ENCODE data around the gene TRIM7. TPM values are rescaled to one million over a fixed set of nuclear protein-coding genes. Genes with fewer than 3 reads are reported as not detected.
A peak's percentile ranks its signal among the peaks of the same experiment; 100 is the strongest.

Gene TRIM7
- total RNA-seq, 3 donors from 2014 or later: 1.5 to 3.9 (median 3.2) TPM

DNA sequence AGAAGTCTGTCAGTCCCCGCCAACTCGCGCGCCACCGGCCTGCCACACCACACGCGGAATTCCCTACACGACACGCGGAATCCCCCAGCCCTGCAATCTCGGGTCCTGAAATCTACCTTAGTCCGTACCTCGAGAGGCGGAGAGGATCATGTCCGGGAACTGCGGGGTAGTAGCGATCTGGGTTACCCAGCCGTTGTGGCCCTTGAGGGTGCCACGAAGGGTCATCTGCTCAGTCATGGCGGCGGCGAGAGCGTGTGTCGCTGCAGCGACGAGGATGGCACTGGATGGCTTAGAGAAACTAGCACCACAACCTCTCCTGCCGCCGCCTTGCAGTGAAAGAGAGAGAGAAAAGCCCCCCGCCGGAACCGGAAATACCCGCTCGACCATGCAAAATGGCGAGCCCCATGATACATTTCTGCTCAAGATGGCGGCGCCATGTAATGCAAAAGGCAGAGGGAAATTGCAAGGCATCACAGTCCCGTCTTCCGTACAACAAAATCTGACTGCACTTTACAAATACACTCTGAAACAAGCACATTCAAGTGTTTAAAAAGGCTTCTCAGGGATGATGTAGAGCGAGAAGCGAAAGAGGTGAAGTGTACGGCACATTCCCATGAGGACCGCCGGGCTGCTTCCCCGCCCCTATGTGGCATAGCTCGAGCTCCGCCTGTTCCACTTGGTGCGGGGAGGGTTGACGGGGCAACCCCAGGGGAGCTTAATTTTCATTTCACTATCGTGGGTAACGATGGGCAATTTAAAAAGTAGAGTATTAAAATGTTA is 38.8 kb upstream of the TRIM7 start, which contains the start of gene RACK1:
Gene RACK1 (minus strand): TSS at position 343 of the 780 bp plus-strand sequence. CDS start 106 bp downstream, at position 237.
- Histone ChIP-seq H3K9me3 (no peaks in the 10 kb centered on the region), H3K4me1 (ENCODE audit: low read depth) (peaks cover 31% of the 10 kb centered on the region), H3K4me3 (peak within 1 kb of the TSS; percentile 64), H3K36me3 (ENCODE audit: low read depth) (peaks cover 4% of the 10 kb centered on the region)
- peak; percentile 71 for ATAC-seq
- intact Hi-C loops (cut with DNase I, micrococcal nuclease): no loop called here
- TF ChIP-seq, protein P1, sequence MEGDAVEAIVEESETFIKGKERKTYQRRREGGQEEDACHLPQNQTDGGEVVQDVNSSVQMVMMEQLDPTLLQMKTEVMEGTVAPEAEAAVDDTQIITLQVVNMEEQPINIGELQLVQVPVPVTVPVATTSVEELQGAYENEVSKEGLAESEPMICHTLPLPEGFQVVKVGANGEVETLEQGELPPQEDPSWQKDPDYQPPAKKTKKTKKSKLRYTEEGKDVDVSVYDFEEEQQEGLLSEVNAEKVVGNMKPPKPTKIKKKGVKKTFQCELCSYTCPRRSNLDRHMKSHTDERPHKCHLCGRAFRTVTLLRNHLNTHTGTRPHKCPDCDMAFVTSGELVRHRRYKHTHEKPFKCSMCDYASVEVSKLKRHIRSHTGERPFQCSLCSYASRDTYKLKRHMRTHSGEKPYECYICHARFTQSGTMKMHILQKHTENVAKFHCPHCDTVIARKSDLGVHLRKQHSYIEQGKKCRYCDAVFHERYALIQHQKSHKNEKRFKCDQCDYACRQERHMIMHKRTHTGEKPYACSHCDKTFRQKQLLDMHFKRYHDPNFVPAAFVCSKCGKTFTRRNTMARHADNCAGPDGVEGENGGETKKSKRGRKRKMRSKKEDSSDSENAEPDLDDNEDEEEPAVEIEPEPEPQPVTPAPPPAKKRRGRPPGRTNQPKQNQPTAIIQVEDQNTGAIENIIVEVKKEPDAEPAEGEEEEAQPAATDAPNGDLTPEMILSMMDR (IDR thresholded peaks at IDR 0.05): no peak
- peak; percentile 88 to 92 (median 91) for DNase-seq

DNA sequence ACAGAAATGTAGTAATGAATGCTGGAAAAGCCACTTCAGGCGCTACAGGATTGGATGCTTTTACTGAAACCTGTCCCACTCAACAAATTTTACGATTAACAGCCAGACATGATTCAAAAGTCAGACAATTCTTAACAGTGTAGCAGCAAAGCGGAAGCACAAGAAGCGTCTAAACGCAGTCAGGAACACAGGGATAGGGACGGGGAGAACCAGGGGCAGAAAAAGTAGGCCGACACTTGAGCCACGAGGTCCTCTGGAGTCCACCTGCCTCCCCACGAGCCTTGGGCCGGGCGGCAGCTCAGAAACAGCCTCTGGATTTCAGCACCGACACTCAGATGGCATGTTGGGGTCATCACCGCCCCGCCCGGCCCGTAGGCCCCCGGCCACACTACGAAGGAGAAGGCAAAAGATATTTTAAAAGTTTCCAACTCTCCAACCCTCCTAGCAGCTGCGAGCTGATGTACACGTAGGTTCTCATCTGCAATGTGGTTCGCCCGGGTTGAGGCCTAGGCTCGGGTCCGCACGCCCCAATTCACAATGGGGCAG is 38.1 kb upstream of the TRIM7 start:
- H3K4me1 ChIP-seq (ENCODE audit: low read depth): peaks cover 25% of the 10 kb centered on the region
- intact Hi-C loops (cut with DNase I, micrococcal nuclease): no loop called here
- H3K9me3 ChIP-seq: no peaks in the 10 kb centered on the region
- TF ChIP-seq, protein P1 (IDR thresholded peaks at IDR 0.05): no peak
- peak overlapping the region; percentile 64 for H3K4me3 ChIP-seq
- ATAC-seq (peak; percentile 1), DNase-seq (no peak)
- peaks cover 8% of the 10 kb centered on the region for H3K36me3 ChIP-seq (ENCODE audit: low read depth)

DNA sequence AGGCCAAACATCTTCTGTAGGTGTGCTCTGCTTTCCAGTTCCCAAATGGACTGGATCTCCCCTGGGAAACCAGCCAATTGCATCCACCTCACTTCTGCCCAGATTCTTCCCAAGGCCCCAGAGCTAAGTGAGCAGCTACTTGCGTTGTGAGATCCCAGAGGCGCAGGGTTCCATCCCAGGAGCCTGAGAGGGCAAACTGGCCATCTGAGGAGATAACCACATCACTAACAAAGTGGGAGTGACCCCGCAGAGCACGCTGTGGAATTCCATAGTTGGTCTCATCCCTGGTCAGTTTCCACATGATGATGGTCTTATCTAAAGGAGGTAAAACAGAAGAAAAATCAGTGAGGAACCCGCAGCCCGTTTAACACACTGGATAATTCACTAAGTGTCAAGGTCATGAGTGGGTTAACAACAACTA is 37.0 kb upstream of the TRIM7 start:
- Histone ChIP-seq H3K36me3 (ENCODE audit: low read depth) (peaks cover 15% of the 10 kb centered on the region), H3K4me3 (peak overlapping the region; percentile 64), H3K4me1 (ENCODE audit: low read depth) (peaks cover 20% of the 10 kb centered on the region), H3K9me3 (no peaks in the 10 kb centered on the region)
- DNase-seq: no peak
- TF ChIP-seq, protein P1 (IDR thresholded peaks at IDR 0.05): no peak
- ATAC-seq: no peak
- intact Hi-C loops (cut with DNase I, micrococcal nuclease): no loop called here

DNA sequence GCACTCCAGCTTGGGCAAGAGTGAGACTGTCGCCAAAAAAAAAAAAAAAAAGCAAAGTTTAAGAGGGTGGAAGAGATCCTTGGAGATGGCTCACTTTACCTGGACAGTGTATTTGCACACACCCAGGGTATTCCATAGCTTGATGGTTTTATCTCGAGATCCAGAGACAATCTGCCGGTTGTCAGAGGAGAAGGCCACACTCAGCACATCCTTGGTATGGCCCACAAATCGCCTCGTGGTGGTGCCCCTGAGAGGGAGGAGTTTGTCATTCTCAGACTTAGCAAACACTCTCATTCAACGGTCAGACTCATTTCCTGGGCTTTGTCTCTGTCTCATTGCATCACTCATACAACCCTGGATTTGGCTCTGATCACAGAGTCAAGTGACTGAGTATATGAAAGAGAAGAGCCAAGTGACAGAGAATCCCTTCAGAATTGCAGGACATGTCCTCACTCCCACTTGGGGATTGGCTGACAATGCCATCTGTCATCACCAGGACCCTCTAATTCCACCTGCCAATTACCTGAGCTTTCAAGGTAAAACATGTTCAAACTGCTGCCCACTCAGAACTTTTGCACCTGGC is 36.5 kb upstream of the TRIM7 start:
- Histone ChIP-seq H3K9me3 (no peaks in the 10 kb centered on the region), H3K36me3 (ENCODE audit: low read depth) (peaks cover 15% of the 10 kb centered on the region), H3K4me1 (ENCODE audit: low read depth) (peaks cover 20% of the 10 kb centered on the region), H3K4me3 (no peak overlapping the region)
- no peak for ATAC-seq
- TF ChIP-seq, protein P1 (IDR thresholded peaks at IDR 0.05): no peak
- intact Hi-C loops (cut with DNase I, micrococcal nuclease): no loop called here
- DNase-seq: peak in 1 of 3 donors; percentile 33

DNA sequence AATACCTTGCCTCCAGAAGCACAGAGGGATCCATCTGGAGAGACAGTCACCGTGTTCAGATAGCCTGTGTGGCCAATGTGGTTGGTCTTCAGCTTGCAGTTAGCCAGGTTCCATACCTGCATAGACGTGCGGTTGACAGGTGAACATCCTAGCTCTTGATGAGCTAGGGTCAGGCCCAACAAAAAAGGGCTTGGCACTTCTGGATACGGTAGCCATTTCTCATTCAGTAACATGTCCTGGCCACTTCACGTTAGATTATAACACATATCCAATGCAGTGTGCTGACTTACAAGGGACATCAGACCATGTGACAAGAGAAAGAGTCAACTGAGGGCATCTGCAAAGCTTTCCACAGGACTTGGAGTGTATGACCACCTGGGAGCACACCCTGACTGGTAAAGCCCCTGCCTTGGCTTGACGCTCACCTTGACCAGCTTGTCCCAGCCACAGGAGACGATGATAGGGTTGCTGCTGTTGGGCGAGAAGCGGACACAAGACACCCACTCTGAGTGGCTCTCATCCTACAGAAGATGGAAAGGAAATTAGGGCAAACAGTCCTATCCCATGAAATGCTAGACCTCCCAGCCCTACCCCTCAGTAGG is 34.2 kb upstream of the TRIM7 start:
- peaks cover 15% of the 10 kb centered on the region for H3K36me3 ChIP-seq (ENCODE audit: low read depth)
- DNase-seq (no peak), ATAC-seq (no peak)
- H3K4me3 ChIP-seq: no peak overlapping the region
- intact Hi-C loops (cut with DNase I, micrococcal nuclease): no loop called here
- TF ChIP-seq, protein P1 (IDR thresholded peaks at IDR 0.05): no peak
- H3K4me1 ChIP-seq (ENCODE audit: low read depth): peaks cover 7% of the 10 kb centered on the region
- H3K9me3 ChIP-seq: no peaks in the 10 kb centered on the region

All from mucosa of descending colon (tissue), 3 donors.